GM12892 (cell line): ENCODE measurements around the gene IRAK3.

ENCODE experiments used
- POLR2A ChIP-seq: IDR thresholded peaks from 2 replicates; pipeline ENCODE4 v1.6.1; 2011; ENCODE audit warnings: low read depth, low read length, control low read depth
- POLR2AphosphoS5 ChIP-seq: IDR thresholded peaks from 2 replicates; pipeline ENCODE4 v1.6.1; 2011; ENCODE audit warnings: low read depth, low read length, control low read depth
- TAF1 ChIP-seq: IDR thresholded peaks from 2 replicates; pipeline ENCODE4 v1.6.1; 2011; ENCODE audit warnings: low read depth, mild to moderate bottlenecking, control low read depth, low read length, borderline replicate concordance

DNA sequence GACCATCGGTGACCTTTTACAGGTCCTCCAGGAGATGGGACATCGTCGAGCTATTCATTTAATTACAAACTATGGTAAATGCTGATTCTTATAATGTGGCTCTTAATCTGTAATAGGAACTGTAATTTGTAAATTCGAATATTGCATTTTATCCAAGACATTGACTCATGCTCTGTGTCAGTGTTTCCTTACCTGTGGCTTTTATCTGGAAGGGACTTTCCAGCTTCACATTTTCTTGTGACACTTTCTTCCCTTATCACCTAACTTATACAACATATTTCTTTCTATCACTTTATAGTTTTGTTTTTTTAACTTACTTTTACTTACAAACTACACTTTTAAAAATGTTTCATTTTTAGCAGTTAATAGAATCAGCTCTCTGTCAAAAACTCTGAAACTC lies 14.8 kb downstream of the IRAK3 start:
- no peak for TF ChIP-seq POLR2A
- no peak for TF ChIP-seq POLR2AphosphoS5
- no peak for TF ChIP-seq TAF1
